GM12878 (cell line): ENCODE results near the gene CCDC85B. TPM values are rescaled to one million over a fixed set of nuclear protein-coding genes. Genes with fewer than 3 reads are reported as not detected.
A peak's percentile ranks its signal among the peaks of the same experiment; 100 is the strongest.

ENCODE experiments used
- ATAC-seq: fragments of 200-7000 bp; cut with Tn5 transposase; 3 replicates; pipeline ENCODE4 v1.9.1; 2020; ENCODE audit warnings: mild to moderate bottlenecking, moderate library complexity
- BruUV-seq: library from RNA; stranded (reverse); fragments of 400-500 nt; replicated peaks from 2 replicates; lab custom pipeline; 2021; lab: Mats Ljungman, UMichigan
- CTCF ChIA-PET: fragments of 300-600 bp; sonication (Branson Sonifier 250); formaldehyde crosslinking; extraction: SDS; loops from one replicate; lab custom pipeline; 2021; ENCODE audit warnings: inconsistent platforms; lab: Yijun Ruan, JAX
- POLR2A ChIA-PET: fragments of 350-600 bp; formaldehyde crosslinking; extraction: SDS; loops from one replicate; lab custom pipeline; 2021; ENCODE audit warnings: inconsistent platforms; lab: Charles Lee
- RAD21 ChIA-PET: fragments of 300-600 bp; sonication (Branson Sonifier 250); formaldehyde crosslinking; loops from one replicate; lab custom pipeline; 2023; ENCODE audit warnings: antibody characterized with exemption; ENCODE audit not compliant: unreplicated experiment; lab: Charles Lee
- SMC1A ChIA-PET: fragments of 300-600 bp; sonication (Branson Sonifier 250); formaldehyde crosslinking; loops from one replicate; lab custom pipeline; 2023; ENCODE audit not compliant: unreplicated experiment, uncharacterized antibody; lab: Charles Lee
- DNase-seq: peaks from one replicate; pipeline ENCODE4 v3.0.0-alpha.2; 2011; ENCODE audit warnings: low read depth, low spot score
- FAIRE-seq: peaks from 3 replicates; lab custom pipeline; 2011; peaks lifted over from hg19 to GRCh38; lab: Jason Lieb, UNC
- H2AFZ ChIP-seq: 2 replicates; pipeline ENCODE4 v1.6.0; 2011; ENCODE audit warnings: low read depth, low read length, control low read depth; ENCODE audit not compliant: control insufficient read depth
- H3K27ac ChIP-seq: 2 replicates; pipeline ENCODE4 v1.5.1; 2011; ENCODE audit warnings: control low read depth; ENCODE audit not compliant: control insufficient read depth, insufficient read depth
- H3K27me3 ChIP-seq, 2 experiments: replicated peaks in 1 of 2; 2 replicates each; pipeline versions ENCODE4 v1.6.0 to v1.6.1; 2011; ENCODE audit warnings: low read length in 1 of 2; ENCODE audit not compliant: control insufficient read depth in 2 of 2, insufficient read depth in 2 of 2
- H3K36me3 ChIP-seq, 2 experiments: 2 replicates each; pipeline ENCODE4 v1.5.1; 2011; ENCODE audit warnings: low read length in 1 of 2; ENCODE audit not compliant: control insufficient read depth in 2 of 2, insufficient read depth in 2 of 2
- H3K4me1 ChIP-seq: 2 replicates; pipeline ENCODE4 v1.6.1; 2011; ENCODE audit warnings: mild to moderate bottlenecking, low read length, moderate library complexity, mixed read lengths; ENCODE audit not compliant: control insufficient read depth, insufficient read depth
- H3K4me2 ChIP-seq: 2 replicates; pipeline ENCODE4 v1.6.0; 2011; ENCODE audit warnings: control low read depth; ENCODE audit not compliant: control insufficient read depth, insufficient read depth
- H3K4me3 ChIP-seq: fragments of 200-600 bp; sonication (generic); 2 replicates; pipeline ENCODE4 v1.5.1; 2016
- H3K79me2 ChIP-seq: 2 replicates; pipeline ENCODE4 v1.6.0; 2011; ENCODE audit warnings: low read length; ENCODE audit not compliant: control insufficient read depth, insufficient read depth
- H3K9ac ChIP-seq: 2 replicates; pipeline ENCODE4 v1.8.0; 2011; ENCODE audit warnings: low read length, control low read depth, mixed read lengths; ENCODE audit not compliant: control insufficient read depth, insufficient read depth
- H3K9me3 ChIP-seq: replicated peaks from 3 replicates; pipeline ENCODE4 v1.5.1; 2011; ENCODE audit warnings: mild to moderate bottlenecking, low read length; ENCODE audit not compliant: control insufficient read depth, insufficient read depth
- H4K20me1 ChIP-seq: 2 replicates; pipeline ENCODE4 v1.6.0; 2011; ENCODE audit not compliant: control insufficient read depth, insufficient read depth
- CBFB ChIP-seq: IDR thresholded peaks from 2 replicates; pipeline ENCODE4 v1.6.1; 2016; ENCODE audit warnings: antibody characterized with exemption, low read depth
- FOS ChIP-seq: IDR thresholded peaks from 3 replicates; pipeline ENCODE4 v1.6.1; 2011; ENCODE audit warnings: borderline replicate concordance; ENCODE audit not compliant: insufficient read length; ENCODE audit errors: extremely low read depth
- HDAC2 ChIP-seq: fragments of 200-600 bp; sonication (generic); IDR thresholded peaks from 2 replicates; pipeline ENCODE4 v1.6.1; 2017
- JUNB ChIP-seq: IDR thresholded peaks from 2 replicates; pipeline ENCODE4 v1.6.1; 2016; ENCODE audit warnings: antibody characterized with exemption, mild to moderate bottlenecking
- MEF2B ChIP-seq: fragments of 450-650 bp; IDR thresholded peaks from 2 replicates; pipeline ENCODE4 v1.6.1; 2018; ENCODE audit warnings: mild to moderate bottlenecking, moderate library complexity; ENCODE audit not compliant: partially characterized antibody, poor library complexity, severe bottlenecking
- MTA2 ChIP-seq: fragments of 450-650 bp; IDR thresholded peaks from 2 replicates; pipeline ENCODE4 v1.6.1; 2016; ENCODE audit warnings: low read depth, mild to moderate bottlenecking, moderate library complexity
- PAX8 ChIP-seq: fragments of 450-650 bp; IDR thresholded peaks from 2 replicates; pipeline ENCODE4 v1.6.1; 2017; ENCODE audit warnings: mild to moderate bottlenecking, moderate library complexity
- POU2F2 ChIP-seq: IDR thresholded peaks from 3 replicates; pipeline ENCODE4 v1.6.1; 2011; ENCODE audit warnings: low read depth, mild to moderate bottlenecking, low read length, borderline replicate concordance
- SP1 ChIP-seq: IDR thresholded peaks from one replicate; pipeline ENCODE4 v1.6.1; 2011; ENCODE audit warnings: low read depth, low read length
- SRF ChIP-seq, 2 experiments: IDR thresholded peaks; 2 replicates each; pipeline ENCODE4 v1.6.1; 2011; ENCODE audit warnings: low read depth in 2 of 2, low read length in 2 of 2, mild to moderate bottlenecking in 1 of 2, moderate library complexity in 1 of 2
- STAT1 ChIP-seq: fragments of 450-650 bp; conservative IDR thresholded peaks from 2 replicates; pipeline ENCODE4 v1.6.1; 2014; ENCODE audit warnings: antibody characterized with exemption, mild to moderate bottlenecking
- TAF1 ChIP-seq: IDR thresholded peaks from 2 replicates; pipeline ENCODE4 v1.6.1; 2011; ENCODE audit warnings: mild to moderate bottlenecking, low read depth, low read length, borderline replicate concordance
- TARDBP ChIP-seq: IDR thresholded peaks from 2 replicates; pipeline ENCODE4 v1.6.1; 2016; ENCODE audit warnings: borderline replicate concordance
- YBX1 ChIP-seq: fragments of 450-650 bp; IDR thresholded peaks from 2 replicates; pipeline ENCODE4 v1.6.1; 2016; ENCODE audit warnings: antibody characterized with exemption
- ZNF24 ChIP-seq: fragments of 450-650 bp; IDR thresholded peaks from 2 replicates; pipeline ENCODE4 v1.6.1; 2017; ENCODE audit warnings: antibody characterized with exemption, mild to moderate bottlenecking
- ZNF274 ChIP-seq: IDR thresholded peaks from one replicate; pipeline ENCODE4 v1.8.0; 2011; ENCODE audit not compliant: insufficient read length, insufficient read depth
- WGBS: methylation state at CpG from one replicate; pipeline ENCODE4 v1.1.6; 2016; ENCODE audit warnings: low lambda C conversion rate; ENCODE audit not compliant: insufficient replicate concordance, insufficient coverage; ENCODE audit errors: missing lambda C conversion rate; 5-methylcytosine and 5-hydroxymethylcytosine counted together
- in situ Hi-C: fragments of 300-500 bp; cut with MboI; formaldehyde crosslinking; loops from 9 replicates; pipeline ENCODE4 v1.14.3; 2018; ENCODE audit warnings: mixed read lengths
- intact Hi-C: fragments of 100-400 bp; cut with micrococcal nuclease; formaldehyde crosslinking; loops from one replicate; pipeline ENCODE4 v1.14.2; 2022; ENCODE audit not compliant: unreplicated experiment
- polyA plus RNA-seq, 11 experiments: library from polyadenylated mRNA; depleted of rRNA in 4 of 11; unstranded in 6 of 11; stranded (reverse) in 5 of 11; fragments of >200 nt; fragmentation: Nextera tagmentation in 4 of 11; fragmentation: Illumina TruSeq in 1 of 11; extraction: Ambion mirVana in 4 of 11; extraction: Trizol in 1 of 11; gene quantifications; 1 replicate in 1 of 11; 2 replicates in 10 of 11; pipeline versions ENCODE4 v1.2.1 to v1.2.3, GENCODE V29; 2011 to 2016; ENCODE audit warnings: inconsistent platforms in 2 of 11, missing spikeins in 2 of 11, low read depth in 1 of 11
- total RNA-seq, 4 experiments: library from RNA; depleted of rRNA in 3 of 4; stranded (reverse); fragments of >200 nt in 3 of 4; fragmentation: Illumina TruSeq in 1 of 4; extraction: Trizol in 1 of 4; gene quantifications; 2 replicates each; pipeline versions ENCODE4 v1.2.1 to v1.2.3, GENCODE V29; 2013 to 2021
- TF ChIP-seq, protein P1 (sequence below): fragments of 450-650 bp; IDR thresholded peaks from 2 replicates; pipeline ENCODE4 v1.6.1; 2017; ENCODE audit warnings: mild to moderate bottlenecking, moderate library complexity
- TF ChIP-seq, protein P2 (sequence below): fragments of 450-650 bp; IDR thresholded peaks from 2 replicates; pipeline ENCODE4 v1.6.1; 2017; ENCODE audit warnings: borderline replicate concordance

CCDC85B gene
- total and polyA plus RNA-seq, 10 of the 15 experiments (the other 5 are each of a cell fraction or from before 2014, with no cell fraction given): 0.32 to 114 (median 49.5) TPM

DNA sequence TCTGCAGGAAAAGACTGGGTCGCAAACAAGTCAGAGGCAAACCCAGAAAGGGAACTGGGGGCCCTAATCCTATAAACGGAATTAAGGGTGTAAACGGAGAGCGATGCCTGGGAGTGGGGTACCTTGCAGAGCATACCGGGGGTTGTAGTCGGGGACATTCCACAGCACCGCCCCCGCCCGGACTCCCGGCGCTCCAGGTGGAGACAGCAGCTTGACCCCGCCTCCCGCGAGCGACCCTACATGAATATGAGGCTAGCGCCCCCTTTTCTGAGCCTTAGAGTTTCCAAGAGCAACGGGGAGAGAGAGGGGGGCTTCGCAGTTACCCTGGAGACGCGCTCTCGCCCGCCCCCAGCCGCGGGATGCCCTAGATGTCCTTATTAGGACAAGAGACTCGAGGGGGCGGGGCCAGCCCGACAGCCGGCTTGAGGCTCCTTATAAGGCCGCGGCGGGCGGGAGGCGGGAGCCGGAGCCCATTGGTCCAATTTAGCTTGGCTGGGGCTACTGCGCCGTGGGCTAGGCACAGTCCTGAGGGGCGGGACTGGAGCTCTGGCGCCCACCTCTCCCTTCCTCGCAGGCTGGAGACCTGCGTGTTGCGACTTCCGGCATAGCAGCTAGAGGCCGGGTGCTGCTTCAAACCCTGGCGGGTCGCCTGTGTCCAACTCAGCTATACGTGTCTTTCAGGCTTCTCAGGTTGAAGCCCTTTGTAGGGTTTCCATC, 31.2 kb upstream of the CCDC85B start (continued):
- TF ChIP-seq, protein P1, sequence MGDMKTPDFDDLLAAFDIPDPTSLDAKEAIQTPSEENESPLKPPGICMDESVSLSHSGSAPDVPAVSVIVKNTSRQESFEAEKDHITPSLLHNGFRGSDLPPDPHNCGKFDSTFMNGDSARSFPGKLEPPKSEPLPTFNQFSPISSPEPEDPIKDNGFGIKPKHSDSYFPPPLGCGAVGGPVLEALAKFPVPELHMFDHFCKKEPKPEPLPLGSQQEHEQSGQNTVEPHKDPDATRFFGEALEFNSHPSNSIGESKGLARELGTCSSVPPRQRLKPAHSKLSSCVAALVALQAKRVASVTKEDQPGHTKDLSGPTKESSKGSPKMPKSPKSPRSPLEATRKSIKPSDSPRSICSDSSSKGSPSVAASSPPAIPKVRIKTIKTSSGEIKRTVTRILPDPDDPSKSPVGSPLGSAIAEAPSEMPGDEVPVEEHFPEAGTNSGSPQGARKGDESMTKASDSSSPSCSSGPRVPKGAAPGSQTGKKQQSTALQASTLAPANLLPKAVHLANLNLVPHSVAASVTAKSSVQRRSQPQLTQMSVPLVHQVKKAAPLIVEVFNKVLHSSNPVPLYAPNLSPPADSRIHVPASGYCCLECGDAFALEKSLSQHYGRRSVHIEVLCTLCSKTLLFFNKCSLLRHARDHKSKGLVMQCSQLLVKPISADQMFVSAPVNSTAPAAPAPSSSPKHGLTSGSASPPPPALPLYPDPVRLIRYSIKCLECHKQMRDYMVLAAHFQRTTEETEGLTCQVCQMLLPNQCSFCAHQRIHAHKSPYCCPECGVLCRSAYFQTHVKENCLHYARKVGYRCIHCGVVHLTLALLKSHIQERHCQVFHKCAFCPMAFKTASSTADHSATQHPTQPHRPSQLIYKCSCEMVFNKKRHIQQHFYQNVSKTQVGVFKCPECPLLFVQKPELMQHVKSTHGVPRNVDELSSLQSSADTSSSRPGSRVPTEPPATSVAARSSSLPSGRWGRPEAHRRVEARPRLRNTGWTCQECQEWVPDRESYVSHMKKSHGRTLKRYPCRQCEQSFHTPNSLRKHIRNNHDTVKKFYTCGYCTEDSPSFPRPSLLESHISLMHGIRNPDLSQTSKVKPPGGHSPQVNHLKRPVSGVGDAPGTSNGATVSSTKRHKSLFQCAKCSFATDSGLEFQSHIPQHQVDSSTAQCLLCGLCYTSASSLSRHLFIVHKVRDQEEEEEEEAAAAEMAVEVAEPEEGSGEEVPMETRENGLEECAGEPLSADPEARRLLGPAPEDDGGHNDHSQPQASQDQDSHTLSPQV: no peak
- 0 out of 2 replicates have a peak, but pooled peaks have one; percentile 65 for TF ChIP-seq TARDBP
- TF ChIP-seq MTA2: no peak

DNA sequence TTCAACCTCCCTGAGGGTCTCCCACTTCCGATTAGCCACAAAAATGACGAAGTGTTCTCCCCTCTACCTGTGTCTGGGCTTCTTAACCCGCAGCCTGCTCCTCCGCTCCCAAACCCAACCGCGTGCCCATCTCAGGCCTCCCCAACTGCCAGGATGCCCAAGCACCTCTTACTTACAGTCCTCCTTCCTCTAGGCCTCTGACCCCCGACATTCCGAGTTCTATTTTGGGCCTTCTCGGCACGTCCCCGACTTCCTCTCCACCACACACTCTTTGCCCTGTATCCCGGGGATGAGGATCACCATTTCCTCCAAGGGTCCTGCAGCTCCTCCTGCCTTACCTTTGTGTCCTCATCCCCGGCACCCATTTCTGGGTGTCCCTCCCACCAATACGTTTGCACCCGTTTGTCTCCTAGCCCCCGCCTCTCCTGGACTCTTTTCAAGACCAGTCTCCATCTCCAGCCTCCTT, 30.6 kb upstream of the CCDC85B start:
- Histone ChIP-seq H3K4me1 (peaks cover 25% of the 10 kb centered on the region), H3K27ac (peak overlapping the region; percentile 100), H3K79me2 (peaks cover 58% of the 10 kb centered on the region), H3K9me3 (no peaks in the 10 kb centered on the region), H3K27me3 (no peaks in the 10 kb centered on the region), H3K4me3 (peak overlapping the region; percentile 85), H3K9ac (peak overlapping the region; percentile 97), H2AFZ (no peak overlapping the region; the same call in none of the 2 replicates), H3K4me2 (peak overlapping the region; percentile 99), H4K20me1 (peaks cover 11% of the 10 kb centered on the region), H3K36me3 (peaks cover 26 to 36% of the 10 kb centered on the region in 2 experiments)
- DNase-seq (no peak), ATAC-seq (no peak), FAIRE-seq (no peak)
- BruUV-seq: no TSS peak
- intact Hi-C loops: loop anchor here (2.0 to 5.0 kb wide), 2 partner anchors 29 to 192 kb away; partner anchors contain the start of genes FIBP and SF3B2
- RAD21 ChIA-PET: interaction anchor here (0.7 to 5.0 kb wide), 22 partner anchors 12 to 276 kb away, joined by 3 to 76 read pairs (median 4); partner anchors contain the start of genes BANF1, CCDC85B, EIF1AD and FIBP
- CTCF ChIA-PET: interaction anchor here (0.6 to 5.7 kb wide), 34 partner anchors 10 to 289 kb away, joined by 3 to 146 read pairs (median 4); partner anchors contain the start of genes CCDC85B, CTSW, EFEMP2 and FAM89B
- SMC1A ChIA-PET: interaction anchor here (0.8 to 4.3 kb wide), 15 partner anchors 10 to 204 kb away, joined by 3 to 52 read pairs (median 5); partner anchors contain the start of genes BANF1, CCDC85B, FIBP and KAT5
- in situ Hi-C loops: loop anchor here (25.0 kb wide), 1 partner anchor 1623 kb away; the partner anchor contains the start of genes DNAJC4, FKBP2, NUDT22 and PPP1R14B
- under 1% methylated on average over 16 of the region's 16 CpGs for WGBS
- POLR2A ChIA-PET: interaction anchor here (0.5 to 5.6 kb wide), 25 partner anchors 9 to 259 kb away, joined by 3 to 155 read pairs (median 6); partner anchors contain the start of genes BANF1, CCDC85B, EFEMP2 and EIF1AD
- TF ChIP-seq POU2F2: no peak
- no peak for TF ChIP-seq JUNB
- no peak for TF ChIP-seq HDAC2
- no peak for TF ChIP-seq YBX1
- TF ChIP-seq TAF1: no peak
- peak; percentile 58 for TF ChIP-seq MEF2B
- TF ChIP-seq, protein P2, sequence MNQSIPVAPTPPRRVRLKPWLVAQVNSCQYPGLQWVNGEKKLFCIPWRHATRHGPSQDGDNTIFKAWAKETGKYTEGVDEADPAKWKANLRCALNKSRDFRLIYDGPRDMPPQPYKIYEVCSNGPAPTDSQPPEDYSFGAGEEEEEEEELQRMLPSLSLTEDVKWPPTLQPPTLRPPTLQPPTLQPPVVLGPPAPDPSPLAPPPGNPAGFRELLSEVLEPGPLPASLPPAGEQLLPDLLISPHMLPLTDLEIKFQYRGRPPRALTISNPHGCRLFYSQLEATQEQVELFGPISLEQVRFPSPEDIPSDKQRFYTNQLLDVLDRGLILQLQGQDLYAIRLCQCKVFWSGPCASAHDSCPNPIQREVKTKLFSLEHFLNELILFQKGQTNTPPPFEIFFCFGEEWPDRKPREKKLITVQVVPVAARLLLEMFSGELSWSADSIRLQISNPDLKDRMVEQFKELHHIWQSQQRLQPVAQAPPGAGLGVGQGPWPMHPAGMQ: no peak
- no peak for TF ChIP-seq PAX8
- no peak for TF ChIP-seq CBFB
- no peak for TF ChIP-seq SP1
- TF ChIP-seq TARDBP: 0 out of 2 replicates have a peak, but pooled peaks have one; percentile 20
- no peak for TF ChIP-seq STAT1
- TF ChIP-seq ZNF274: no peak
- no peak for TF ChIP-seq ZNF24
- no peak for TF ChIP-seq FOS
- TF ChIP-seq SRF (IDR thresholded peaks at IDR 0.05; ENCODE audit: low read depth in 2 of 2, low read length in 2 of 2): no peak
